WERI-Rb-1 (cell line): ENCODE results near the gene SPATC1L.
A peak's percentile ranks its signal among the peaks of the same experiment; 100 is the strongest.

Experiments used
- DNase-seq: peaks from one replicate; pipeline ENCODE4 v3.0.0-alpha.2; 2020
- H3K27ac ChIP-seq: fragments of 250-450 bp; sonication (Bioruptor Pico); 2 replicates; pipeline ENCODE4 v1.5.1; 2020; ENCODE audit warnings: mild to moderate bottlenecking, moderate library complexity
- H3K27me3 ChIP-seq: fragments of 250-450 bp; sonication (Bioruptor Pico); 2 replicates; pipeline ENCODE4 v1.5.1; 2021; ENCODE audit warnings: mild to moderate bottlenecking, low read depth, moderate library complexity; ENCODE audit not compliant: insufficient read depth, severe bottlenecking
- H3K36me3 ChIP-seq: fragments of 250-450 bp; sonication (Bioruptor Pico); 2 replicates; pipeline ENCODE4 v1.5.1; 2020; ENCODE audit warnings: mild to moderate bottlenecking, moderate library complexity
- H3K4me3 ChIP-seq: 2 replicates; pipeline ENCODE4 v1.5.1; 2011; ENCODE audit warnings: low read depth, mild to moderate bottlenecking, control low read depth, low read length
- H3K9me3 ChIP-seq: fragments of 250-450 bp; sonication (Bioruptor Pico); 2 replicates; pipeline ENCODE4 v1.5.1; 2021; ENCODE audit warnings: mild to moderate bottlenecking, moderate library complexity; ENCODE audit not compliant: severe bottlenecking
- TF ChIP-seq, protein P1 (sequence below): IDR thresholded peaks from 2 replicates; pipeline ENCODE4 v1.5.1; 2011; ENCODE audit warnings: low read depth, mild to moderate bottlenecking, control low read depth, inconsistent platforms, low read length

The SPATC1L gene

DNA sequence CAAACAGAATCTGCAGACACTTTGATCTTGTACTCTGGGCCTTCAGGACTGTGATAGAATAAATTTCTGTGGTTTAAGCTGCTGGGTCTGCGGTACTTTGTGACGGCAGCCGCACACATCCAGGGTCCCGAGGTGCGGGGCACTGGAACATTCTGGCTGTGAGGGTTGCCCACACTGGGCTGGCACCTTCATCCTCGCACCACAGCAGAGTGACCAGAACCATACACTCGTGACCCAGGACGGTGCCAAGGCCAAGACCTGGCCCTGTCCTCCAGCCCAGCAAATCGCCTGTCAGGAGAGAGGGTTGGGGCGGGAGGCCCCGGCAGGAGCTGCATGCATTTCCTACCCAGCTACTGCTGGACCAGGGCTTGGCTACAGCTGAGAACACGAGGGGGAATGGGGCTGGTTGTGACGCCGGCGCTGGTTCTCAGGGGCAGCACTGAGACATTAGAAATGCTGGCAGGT is 26.2 kb downstream of the SPATC1L start:
- DNase-seq = peak; percentile 6
- TF ChIP-seq, protein P1, sequence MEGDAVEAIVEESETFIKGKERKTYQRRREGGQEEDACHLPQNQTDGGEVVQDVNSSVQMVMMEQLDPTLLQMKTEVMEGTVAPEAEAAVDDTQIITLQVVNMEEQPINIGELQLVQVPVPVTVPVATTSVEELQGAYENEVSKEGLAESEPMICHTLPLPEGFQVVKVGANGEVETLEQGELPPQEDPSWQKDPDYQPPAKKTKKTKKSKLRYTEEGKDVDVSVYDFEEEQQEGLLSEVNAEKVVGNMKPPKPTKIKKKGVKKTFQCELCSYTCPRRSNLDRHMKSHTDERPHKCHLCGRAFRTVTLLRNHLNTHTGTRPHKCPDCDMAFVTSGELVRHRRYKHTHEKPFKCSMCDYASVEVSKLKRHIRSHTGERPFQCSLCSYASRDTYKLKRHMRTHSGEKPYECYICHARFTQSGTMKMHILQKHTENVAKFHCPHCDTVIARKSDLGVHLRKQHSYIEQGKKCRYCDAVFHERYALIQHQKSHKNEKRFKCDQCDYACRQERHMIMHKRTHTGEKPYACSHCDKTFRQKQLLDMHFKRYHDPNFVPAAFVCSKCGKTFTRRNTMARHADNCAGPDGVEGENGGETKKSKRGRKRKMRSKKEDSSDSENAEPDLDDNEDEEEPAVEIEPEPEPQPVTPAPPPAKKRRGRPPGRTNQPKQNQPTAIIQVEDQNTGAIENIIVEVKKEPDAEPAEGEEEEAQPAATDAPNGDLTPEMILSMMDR = no peak
- Histone ChIP-seq H3K4me3 (no peak overlapping the region), H3K27ac (no peak overlapping the region), H3K36me3 (peaks cover 18% of the 10 kb centered on the region), H3K27me3 (no peaks in the 10 kb centered on the region), H3K9me3 (peaks cover 13% of the 10 kb centered on the region)

DNA sequence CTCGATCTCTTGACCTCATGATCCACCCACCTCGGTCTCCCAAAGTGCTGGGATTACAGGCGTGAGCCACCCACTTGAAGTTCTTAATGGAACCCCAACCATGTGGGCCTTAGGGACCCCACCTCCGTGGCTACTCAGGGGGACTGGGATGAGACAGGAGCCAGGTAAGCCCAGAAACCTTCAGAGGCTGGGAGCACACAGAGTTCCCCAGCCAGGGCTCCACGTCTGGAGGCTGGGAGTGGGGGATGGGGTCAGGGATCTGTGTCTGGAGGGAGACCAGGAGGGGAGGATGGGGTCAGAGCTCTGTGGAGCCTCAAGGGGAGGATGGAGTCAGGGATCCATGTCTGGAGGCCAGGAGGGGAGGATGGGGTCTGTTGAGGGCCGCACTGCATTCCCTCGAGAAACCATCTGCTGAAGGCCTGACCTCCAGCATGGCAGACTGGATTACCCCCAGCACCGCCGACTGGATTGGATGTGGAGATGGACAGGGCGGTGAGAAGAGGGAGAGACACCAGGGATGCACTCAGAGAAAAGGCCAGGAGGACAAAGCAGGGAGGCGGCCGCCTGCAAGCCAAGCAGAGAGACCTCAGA is 26.8 kb downstream of the SPATC1L start:
- TF ChIP-seq, protein P1 = no peak
- Histone ChIP-seq H3K4me3 (no peak overlapping the region), H3K27me3 (no peaks in the 10 kb centered on the region), H3K27ac (no peak overlapping the region), H3K9me3 (peaks cover 13% of the 10 kb centered on the region), H3K36me3 (peaks cover 18% of the 10 kb centered on the region)
- peak; percentile 6 for DNase-seq

DNA sequence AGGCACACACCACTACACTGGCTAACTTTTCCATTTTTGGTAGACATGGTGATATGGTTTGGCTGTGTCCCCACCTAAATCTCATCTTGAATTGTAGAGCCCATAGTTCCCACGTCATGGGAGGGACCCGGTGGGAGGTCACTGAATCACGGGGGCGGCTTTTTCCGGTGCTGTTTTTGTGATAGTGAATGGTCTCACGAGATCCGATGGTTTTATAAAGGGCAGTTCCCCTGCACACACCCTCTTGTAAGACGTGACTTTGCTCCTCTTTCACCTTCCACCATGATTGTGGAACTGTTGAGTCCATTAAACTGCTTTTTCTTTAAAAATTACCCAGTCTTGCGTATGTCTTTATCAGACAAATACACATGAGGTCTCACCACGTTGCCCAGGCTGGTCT is 27.6 kb downstream of the SPATC1L start:
- Histone ChIP-seq H3K27me3 (no peaks in the 10 kb centered on the region), H3K27ac (no peak overlapping the region), H3K4me3 (no peak overlapping the region), H3K36me3 (peaks cover 16% of the 10 kb centered on the region), H3K9me3 (peaks cover 8% of the 10 kb centered on the region)
- TF ChIP-seq, protein P1 = no peak
- no peak for DNase-seq

DNA sequence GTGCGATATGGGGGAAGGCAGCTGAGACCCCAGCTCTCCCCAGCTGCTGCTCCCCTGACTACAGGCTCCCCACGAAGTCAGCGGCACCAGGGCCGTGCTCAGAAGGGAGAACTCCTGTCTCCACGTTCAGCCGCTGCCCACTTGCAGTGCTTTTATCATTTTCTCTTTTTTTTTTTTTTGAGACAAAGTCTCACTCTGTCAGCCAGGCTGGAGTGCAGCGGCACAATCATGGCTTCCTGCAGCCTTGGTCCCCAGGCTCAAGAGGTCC is 27.9 kb downstream of the SPATC1L start:
- Histone ChIP-seq H3K27ac (no peak overlapping the region), H3K27me3 (no peaks in the 10 kb centered on the region), H3K36me3 (peaks cover 13% of the 10 kb centered on the region), H3K9me3 (peaks cover 4% of the 10 kb centered on the region), H3K4me3 (no peak overlapping the region)
- TF ChIP-seq, protein P1 = no peak
- DNase-seq = no peak

DNA sequence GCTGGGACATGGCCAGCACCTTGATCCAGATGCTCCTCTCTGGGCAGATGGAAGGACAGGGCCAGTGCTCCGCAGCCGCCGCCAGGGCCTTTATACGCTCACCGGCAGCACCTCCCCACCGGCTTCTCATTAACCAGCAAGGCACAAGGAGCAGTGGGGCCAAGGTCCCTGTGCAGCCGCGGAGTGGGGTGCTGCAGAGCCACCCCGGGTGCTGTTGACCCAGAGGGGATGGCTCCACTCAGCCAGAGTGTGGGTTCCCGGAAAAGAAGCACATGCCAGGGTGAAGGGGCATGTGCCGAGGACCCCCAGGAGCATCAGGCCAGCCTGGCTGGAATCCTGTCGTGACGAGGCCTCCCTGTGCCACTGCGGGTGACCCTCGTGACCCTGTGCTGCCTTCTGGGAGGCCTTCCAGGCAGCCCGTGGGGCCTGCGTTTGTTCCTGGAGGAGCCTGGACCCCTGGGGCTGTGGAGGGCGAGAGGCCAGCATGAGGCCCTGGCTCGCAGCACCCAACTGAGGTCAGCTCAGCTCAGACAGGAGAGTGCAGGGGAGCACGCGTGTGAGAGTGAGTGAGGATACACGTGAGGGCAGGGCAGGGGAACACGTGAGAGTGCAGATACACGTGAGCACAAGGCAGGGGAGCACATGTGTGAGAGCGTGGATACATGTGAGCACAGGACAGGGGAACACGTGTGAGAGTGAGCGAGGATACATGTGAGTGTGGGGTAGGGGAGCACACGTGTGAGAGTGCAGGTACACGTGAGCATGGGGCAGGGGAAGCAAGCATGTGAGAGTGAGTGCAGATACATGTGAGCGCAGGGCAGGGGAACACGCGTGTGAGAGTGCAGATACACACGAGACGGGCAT is 28.5 kb downstream of the SPATC1L start, which contains the start of gene FTCD:
Gene FTCD, minus strand, starts transcription at position 66 of the 864 bp plus-strand sequence. Its CDS starts 56 bp downstream, at position 10.
- H3K27ac ChIP-seq = no peak within 1 kb of the TSS; the same call in 1 of the 2 replicates
- H3K4me3 ChIP-seq = no peak within 1 kb of the TSS
- H3K27me3 ChIP-seq = no peaks in the 10 kb centered on the region
- H3K9me3 ChIP-seq = no peaks in the 10 kb centered on the region
- peak; percentile 11 for DNase-seq
- H3K36me3 ChIP-seq = peaks cover 9% of the 10 kb centered on the region
- TF ChIP-seq, protein P1 = no peak
